GM13977 (cell line): ENCODE measurements around the gene SLC35E2B.

Experiments
- DNase-seq: peaks from one replicate; pipeline ENCODE4 v3.0.0; 2012; ENCODE audit warnings: low spot score
- in situ Hi-C: fragments of 300-500 bp; cut with MboI; formaldehyde crosslinking; loops from one replicate; pipeline ENCODE4 v1.12.0; 2022; ENCODE audit warnings: low sequenced_read_pairs, low pct_unique_long_range_greater_than_20kb, mixed read lengths, inconsistent platforms; ENCODE audit not compliant: unreplicated experiment
- TF ChIP-seq, protein P1 (sequence below): IDR thresholded peaks from 2 replicates; pipeline ENCODE4 v1.5.1; 2012; ENCODE audit warnings: mild to moderate bottlenecking, control low read depth; ENCODE audit not compliant: insufficient read depth; ENCODE audit errors: extremely low read depth, missing control alignments

The SLC35E2B gene

DNA sequence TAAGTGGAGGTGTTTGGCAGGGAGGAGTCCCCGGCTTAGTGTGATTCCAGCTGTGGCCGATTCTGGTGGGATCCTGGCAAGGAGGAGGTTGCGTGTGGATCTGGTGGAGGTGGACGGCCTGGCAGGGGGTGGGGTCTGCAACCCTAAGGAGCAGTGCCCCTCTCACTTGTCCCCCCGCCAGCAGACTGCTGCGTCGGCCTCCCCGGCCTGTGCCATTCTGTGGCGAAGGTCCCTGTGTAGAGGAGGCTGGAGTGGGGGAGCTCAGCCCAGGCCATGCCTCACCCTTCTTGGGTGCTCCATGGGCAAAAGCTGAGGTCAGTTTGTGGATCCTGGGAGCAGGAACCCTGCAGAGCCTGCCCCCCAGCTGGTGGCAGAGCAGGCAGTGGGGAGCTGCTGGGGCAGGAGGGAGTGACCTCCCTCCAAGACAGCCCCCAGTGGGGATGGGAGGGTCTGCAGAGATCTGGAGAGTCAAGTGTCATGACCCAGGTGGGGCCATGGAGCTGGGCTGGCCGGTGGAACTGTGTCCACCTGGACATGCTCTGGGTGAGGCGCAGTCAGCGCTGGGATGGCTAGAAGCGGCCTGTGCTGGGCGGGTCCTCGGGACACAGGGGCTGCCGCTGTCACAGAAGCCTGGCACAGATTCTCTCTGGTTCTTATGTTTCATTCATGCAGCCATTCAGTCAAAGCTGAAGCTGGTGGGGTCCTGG, 72.0 kb downstream of the SLC35E2B start:
- in situ Hi-C loops = no loop called here
- TF ChIP-seq, protein P1, sequence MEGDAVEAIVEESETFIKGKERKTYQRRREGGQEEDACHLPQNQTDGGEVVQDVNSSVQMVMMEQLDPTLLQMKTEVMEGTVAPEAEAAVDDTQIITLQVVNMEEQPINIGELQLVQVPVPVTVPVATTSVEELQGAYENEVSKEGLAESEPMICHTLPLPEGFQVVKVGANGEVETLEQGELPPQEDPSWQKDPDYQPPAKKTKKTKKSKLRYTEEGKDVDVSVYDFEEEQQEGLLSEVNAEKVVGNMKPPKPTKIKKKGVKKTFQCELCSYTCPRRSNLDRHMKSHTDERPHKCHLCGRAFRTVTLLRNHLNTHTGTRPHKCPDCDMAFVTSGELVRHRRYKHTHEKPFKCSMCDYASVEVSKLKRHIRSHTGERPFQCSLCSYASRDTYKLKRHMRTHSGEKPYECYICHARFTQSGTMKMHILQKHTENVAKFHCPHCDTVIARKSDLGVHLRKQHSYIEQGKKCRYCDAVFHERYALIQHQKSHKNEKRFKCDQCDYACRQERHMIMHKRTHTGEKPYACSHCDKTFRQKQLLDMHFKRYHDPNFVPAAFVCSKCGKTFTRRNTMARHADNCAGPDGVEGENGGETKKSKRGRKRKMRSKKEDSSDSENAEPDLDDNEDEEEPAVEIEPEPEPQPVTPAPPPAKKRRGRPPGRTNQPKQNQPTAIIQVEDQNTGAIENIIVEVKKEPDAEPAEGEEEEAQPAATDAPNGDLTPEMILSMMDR = no peak
- DNase-seq = no peak

DNA sequence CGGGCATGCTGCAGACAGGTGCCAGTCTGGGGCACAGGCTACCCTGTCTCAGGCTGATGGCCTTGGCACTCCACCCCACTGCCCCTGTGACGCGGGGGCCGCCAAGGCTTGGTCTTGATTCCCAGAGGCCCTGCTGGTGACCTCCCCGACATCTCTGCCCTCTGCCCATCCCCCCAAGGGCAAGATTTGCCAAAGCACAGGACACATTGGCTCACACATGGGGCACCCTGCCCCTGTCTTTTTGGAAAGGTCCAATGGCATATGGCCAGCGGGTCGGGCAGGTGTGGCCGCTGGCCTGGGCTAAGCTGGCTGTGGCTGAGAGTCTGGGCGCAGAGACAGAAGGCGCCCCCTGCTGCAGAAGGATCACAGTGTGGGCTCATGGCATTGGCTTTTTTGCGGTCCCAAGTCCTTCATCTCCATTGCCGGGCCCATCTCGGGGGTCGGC, 72.7 kb downstream of the SLC35E2B start:
- no peak for DNase-seq
- TF ChIP-seq, protein P1 = peak; percentile 33
- in situ Hi-C loops = no loop called here

DNA sequence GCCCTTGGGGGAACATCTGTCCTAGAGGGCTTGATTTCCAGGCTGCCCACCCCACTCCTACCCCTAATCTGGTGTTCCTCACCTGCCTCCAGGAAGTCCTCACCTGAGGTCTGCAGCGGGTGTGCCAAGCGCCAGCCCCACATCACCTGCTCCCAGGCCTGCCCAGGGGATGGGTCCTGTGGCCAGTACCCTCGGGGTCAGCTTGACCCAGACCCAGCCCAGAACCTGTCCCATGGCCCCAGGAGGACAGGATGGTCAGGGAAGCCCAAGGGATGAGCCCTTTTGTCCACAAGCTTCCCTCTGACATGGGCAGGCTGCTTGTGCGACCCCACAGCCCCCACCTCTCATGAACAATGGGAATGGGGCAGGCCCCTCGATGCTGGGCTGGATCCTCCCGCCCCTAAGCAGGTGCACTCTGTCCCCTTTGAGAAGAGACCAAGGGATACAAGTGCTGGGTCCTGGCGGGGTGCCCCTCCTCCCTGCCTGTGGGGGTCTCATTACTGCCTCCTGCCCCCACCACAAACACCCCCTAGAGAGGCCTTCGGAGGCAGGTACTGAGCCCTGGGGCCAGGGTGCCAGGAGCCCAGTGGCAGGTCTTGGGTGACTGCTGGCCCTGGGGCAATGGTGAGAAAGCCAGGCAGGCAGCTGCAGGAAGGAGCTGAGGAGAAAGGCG, 74.1 kb downstream of the SLC35E2B start:
- in situ Hi-C loops = no loop called here

DNA sequence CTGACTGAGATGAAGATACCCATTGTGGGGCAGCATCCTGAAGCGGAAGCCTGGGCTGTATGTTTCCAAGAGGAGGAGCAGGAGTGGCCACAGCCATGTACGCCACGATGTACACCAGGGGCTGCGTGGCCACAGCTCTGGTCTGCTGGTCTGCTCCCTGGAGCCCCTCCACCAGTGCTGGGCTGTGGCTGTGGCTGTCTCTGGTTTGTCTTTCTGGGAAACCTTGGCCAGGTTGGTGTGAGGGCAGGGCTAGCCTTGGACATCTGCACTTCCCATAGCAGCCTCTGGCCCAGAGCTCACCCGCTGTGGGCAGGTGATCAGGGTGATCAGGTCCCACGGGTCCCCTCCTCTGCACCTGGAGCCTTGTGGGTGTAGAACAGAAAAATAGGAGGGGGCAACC, 74.7 kb downstream of the SLC35E2B start:
- no peak for DNase-seq
- in situ Hi-C loops = no loop called here
- TF ChIP-seq, protein P1 = no peak

More for the DNA sequence above, 74.1 kb downstream of the SLC35E2B start:
- TF ChIP-seq, protein P1 = no peak
- DNase-seq = no peak

DNA sequence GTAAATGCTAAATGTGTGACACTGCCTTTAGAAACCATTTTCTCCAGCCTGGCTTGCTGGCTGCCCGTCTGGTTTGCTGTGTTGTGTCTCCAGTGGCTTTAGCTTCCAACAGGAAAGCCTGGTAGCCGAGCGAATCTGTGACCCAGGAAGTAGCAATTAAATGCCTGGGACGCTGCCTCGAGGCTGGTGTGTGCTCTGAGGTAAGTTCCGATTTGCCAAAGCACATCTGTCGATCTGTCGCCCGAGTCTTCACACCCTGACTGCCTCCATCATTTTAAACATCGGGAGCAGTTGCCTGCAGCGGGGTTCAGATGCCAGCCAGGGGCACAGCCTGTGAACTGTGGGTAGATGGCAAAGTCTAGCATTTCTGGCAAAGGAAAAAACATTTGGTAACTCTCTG, 75.1 kb downstream of the SLC35E2B start:
- TF ChIP-seq, protein P1 = no peak
- no peak for DNase-seq
- in situ Hi-C loops = no loop called here

DNA sequence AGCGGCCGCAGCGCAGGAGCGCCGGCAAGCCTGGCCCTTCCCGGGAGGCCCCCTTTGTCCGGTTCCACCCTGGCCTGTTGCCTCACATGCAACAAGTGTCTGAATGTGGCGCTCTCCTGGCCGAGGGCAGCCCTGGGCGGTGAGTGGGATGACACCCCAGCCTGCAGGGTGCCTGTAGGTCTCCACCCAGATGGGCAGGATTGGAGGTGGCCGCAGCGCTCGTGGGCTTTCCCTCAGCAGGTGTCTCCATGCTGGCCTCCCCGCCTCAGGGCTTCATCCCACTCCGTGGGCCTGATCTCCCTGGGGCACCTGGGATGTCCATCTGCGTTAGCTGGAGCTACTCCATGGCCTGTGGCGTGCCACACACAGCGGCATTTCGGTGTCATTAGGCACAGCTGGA, 75.8 kb downstream of the SLC35E2B start:
- TF ChIP-seq, protein P1 = no peak
- no peak for DNase-seq

More for the DNA sequence above, 75.8 kb downstream of the SLC35E2B start:
- in situ Hi-C loops = no loop called here
